Activated T-helper 1 cell treated with Interleukin-2 at 50 U/mL for 16 hours (primary cell): ENCODE results near the gene CAPZB.
"Not testable (repeated sequence)": the region's sequence is repeated elsewhere in the genome, so short reads cannot be mapped to it uniquely, and the experiment has no call there.

Experiments
- DNase-seq: peaks from one replicate; pipeline ENCODE4 v3.0.0-alpha.2; 2020; ENCODE audit warnings: low read depth

CAPZB gene

GRCh38 chr1:19485362-19486187, at the start of gene CAPZB:
TSS of gene CAPZB (minus strand) at chr1:19485539. CDS start at chr1:19485438, 101 bp downstream.
- DNase-seq = peak; percentile 94

GRCh38 chr1:19534281-19534680, 48.9 kb upstream of the CAPZB start:
- DNase-seq = no peak

GRCh38 chr1:19533626-19534025, 48.3 kb upstream of the CAPZB start:
- DNase-seq = no peak

GRCh38 chr1:19532519-19532918, 47.2 kb upstream of the CAPZB start:
- DNase-seq = no peak

GRCh38 chr1:19529664-19530063, 44.3 kb upstream of the CAPZB start:
- DNase-seq = no peak

GRCh38 chr1:19528438-19528837, 43.1 kb upstream of the CAPZB start:
- no peak for DNase-seq

- DNase-seq = no peak
Measured at GRCh38 chr1:19525607-19526545, 40.5 kb upstream of the CAPZB start.

GRCh38 chr1:19524791-19525190, 39.5 kb upstream of the CAPZB start:
- DNase-seq = no peak

- DNase-seq = not testable (repeated sequence)
Measured at GRCh38 chr1:19522570-19522969, 37.2 kb upstream of the CAPZB start.

- DNase-seq = no peak
Measured at GRCh38 chr1:19521411-19521810, 36.1 kb upstream of the CAPZB start.

- no peak for DNase-seq
Measured at GRCh38 chr1:19517017-19517416, 31.7 kb upstream of the CAPZB start.

GRCh38 chr1:19515201-19515600, 29.9 kb upstream of the CAPZB start:
- DNase-seq = no peak

- no peak for DNase-seq
Measured at GRCh38 chr1:19514391-19514831, 29.1 kb upstream of the CAPZB start.

- DNase-seq = no peak
Measured at GRCh38 chr1:19512545-19512944, 27.2 kb upstream of the CAPZB start.

- no peak for DNase-seq
Measured at GRCh38 chr1:19511116-19511515, 25.8 kb upstream of the CAPZB start.

GRCh38 chr1:19509647-19510046, 24.3 kb upstream of the CAPZB start:
- not testable (repeated sequence) for DNase-seq

- DNase-seq = no peak
Measured at GRCh38 chr1:19507516-19507915, 22.2 kb upstream of the CAPZB start.

- DNase-seq = no peak
Measured at GRCh38 chr1:19505693-19506457, 20.5 kb upstream of the CAPZB start.

GRCh38 chr1:19504796-19505692, 19.7 kb upstream of the CAPZB start:
- no peak for DNase-seq

- DNase-seq = not testable (repeated sequence)
Measured at GRCh38 chr1:19502284-19502683, 16.9 kb upstream of the CAPZB start.

GRCh38 chr1:19499887-19500286, 14.5 kb upstream of the CAPZB start:
- not testable (repeated sequence) for DNase-seq
